22Rv1 (cell line): ENCODE results near the gene F10.

Source experiments
- ZFX ChIP-seq: fragments of 450-650 bp; IDR thresholded peaks from 2 replicates; pipeline ENCODE4 v1.6.1; 2017; ENCODE audit warnings: antibody characterized with exemption, borderline replicate concordance
- TF ChIP-seq, protein P1 (sequence below): fragments of 450-650 bp; IDR thresholded peaks from 2 replicates; pipeline ENCODE4 v1.5.1; 2017; ENCODE audit warnings: mild to moderate bottlenecking

DNA sequence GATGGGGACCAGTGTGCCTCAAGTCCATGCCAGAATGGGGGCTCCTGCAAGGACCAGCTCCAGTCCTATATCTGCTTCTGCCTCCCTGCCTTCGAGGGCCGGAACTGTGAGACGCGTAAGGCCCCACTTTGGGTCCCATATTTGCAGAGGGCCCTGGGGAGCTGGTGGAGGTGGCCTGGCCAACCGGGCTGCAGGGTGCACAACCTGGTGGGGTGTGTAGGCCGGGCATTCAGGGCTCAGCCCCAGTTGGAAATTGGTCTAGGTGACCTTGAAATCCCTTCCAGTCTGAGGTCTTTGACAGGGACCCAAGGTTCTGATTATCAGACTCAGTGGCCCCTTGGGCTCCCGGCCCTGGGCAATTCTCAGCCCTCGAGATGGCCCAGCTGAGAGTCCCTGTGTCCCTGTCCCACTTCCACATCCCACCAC is 8.7 kb upstream of the F10 start:
- TF ChIP-seq, protein P1, sequence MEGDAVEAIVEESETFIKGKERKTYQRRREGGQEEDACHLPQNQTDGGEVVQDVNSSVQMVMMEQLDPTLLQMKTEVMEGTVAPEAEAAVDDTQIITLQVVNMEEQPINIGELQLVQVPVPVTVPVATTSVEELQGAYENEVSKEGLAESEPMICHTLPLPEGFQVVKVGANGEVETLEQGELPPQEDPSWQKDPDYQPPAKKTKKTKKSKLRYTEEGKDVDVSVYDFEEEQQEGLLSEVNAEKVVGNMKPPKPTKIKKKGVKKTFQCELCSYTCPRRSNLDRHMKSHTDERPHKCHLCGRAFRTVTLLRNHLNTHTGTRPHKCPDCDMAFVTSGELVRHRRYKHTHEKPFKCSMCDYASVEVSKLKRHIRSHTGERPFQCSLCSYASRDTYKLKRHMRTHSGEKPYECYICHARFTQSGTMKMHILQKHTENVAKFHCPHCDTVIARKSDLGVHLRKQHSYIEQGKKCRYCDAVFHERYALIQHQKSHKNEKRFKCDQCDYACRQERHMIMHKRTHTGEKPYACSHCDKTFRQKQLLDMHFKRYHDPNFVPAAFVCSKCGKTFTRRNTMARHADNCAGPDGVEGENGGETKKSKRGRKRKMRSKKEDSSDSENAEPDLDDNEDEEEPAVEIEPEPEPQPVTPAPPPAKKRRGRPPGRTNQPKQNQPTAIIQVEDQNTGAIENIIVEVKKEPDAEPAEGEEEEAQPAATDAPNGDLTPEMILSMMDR = no peak
- no peak for TF ChIP-seq ZFX
